T-helper 17 cell (primary cell): ENCODE data around the gene DCST1. TPM values are rescaled to one million over a fixed set of nuclear protein-coding genes. Genes with fewer than 3 reads are reported as not detected.

ENCODE experiments used
- ATAC-seq: fragments of 150-1000 bp; cut with Tn5 transposase; 2 replicates; pipeline ENCODE4 v1.10.0; 2021; ENCODE audit warnings: mild to moderate bottlenecking, moderate library complexity
- DNase-seq, 3 donors: peaks; one replicate each; pipeline versions ENCODE4 v3.0.0 to v3.0.0-alpha.2; 2020 to 2021
- H3K9me3 ChIP-seq: one replicate; pipeline ENCODE4 v1.7.0; 2013; ENCODE audit warnings: low read length, mild to moderate bottlenecking; ENCODE audit not compliant: control insufficient read depth, poor library complexity, severe bottlenecking
- H3K27ac Mint-ChIP-seq: one replicate; pipeline ENCODE4 v1.8.0; 2022; ENCODE audit warnings: mild to moderate bottlenecking, moderate library complexity, mixed read lengths
- H3K27me3 Mint-ChIP-seq: one replicate; pipeline ENCODE4 v1.8.0; 2022; ENCODE audit warnings: mixed read lengths
- H3K36me3 Mint-ChIP-seq: one replicate; pipeline ENCODE4 v1.8.0; 2022; ENCODE audit warnings: low read depth, mixed read lengths
- H3K4me1 Mint-ChIP-seq: one replicate; pipeline ENCODE4 v1.8.0; 2022; ENCODE audit warnings: mild to moderate bottlenecking, mixed read lengths
- H3K4me3 Mint-ChIP-seq: one replicate; pipeline ENCODE4 v1.8.0; 2022; ENCODE audit warnings: mild to moderate bottlenecking, moderate library complexity, mixed read lengths
- total RNA-seq, 4 donors: library from RNA in 2 of 4; stranded (reverse) in 2 of 4; gene quantifications; one replicate each; pipeline ENCODE4 v1.2.3 and lab custom pipeline; 2022 to 2026

The DCST1 gene
- total RNA-seq, 2 donors from 2014 or later = 0.23 to 0.57 TPM

GRCh38 chr1:155064111-155064831, 30.6 kb downstream of the DCST1 start:
- peak overlapping the region; percentile 98 for H3K4me3 Mint-ChIP-seq
- peak overlapping the region; percentile 81 for H3K27ac Mint-ChIP-seq
- no peaks in the 10 kb centered on the region for H3K9me3 ChIP-seq
- H3K4me1 Mint-ChIP-seq = peaks cover 27% of the 10 kb centered on the region
- ATAC-seq (peak; percentile 12), DNase-seq (no peak)
- no peaks in the 10 kb centered on the region for H3K27me3 Mint-ChIP-seq
- H3K36me3 Mint-ChIP-seq = peaks cover 7% of the 10 kb centered on the region

- no peaks in the 10 kb centered on the region for H3K9me3 ChIP-seq
- Mint-ChIP-seq H3K4me3 (peak overlapping the region; percentile 98), H3K4me1 (peaks cover 27% of the 10 kb centered on the region), H3K27me3 (no peaks in the 10 kb centered on the region), H3K27ac (peak overlapping the region; percentile 81), H3K36me3 (peaks cover 7% of the 10 kb centered on the region)
- ATAC-seq (no peak), DNase-seq (no peak)
Observed at GRCh38 chr1:155064832-155065429, 31.3 kb downstream of the DCST1 start.

GRCh38 chr1:155066777-155067176, 33.2 kb downstream of the DCST1 start:
- ATAC-seq (no peak), DNase-seq (no peak)
- Mint-ChIP-seq H3K36me3 (peaks cover 7% of the 10 kb centered on the region), H3K27me3 (no peaks in the 10 kb centered on the region), H3K27ac (no peak overlapping the region), H3K4me3 (no peak overlapping the region), H3K4me1 (peaks cover 29% of the 10 kb centered on the region)
- no peaks in the 10 kb centered on the region for H3K9me3 ChIP-seq

- no peak for ATAC-seq
- H3K27ac Mint-ChIP-seq = no peak overlapping the region
- peaks cover 39% of the 10 kb centered on the region for H3K4me1 Mint-ChIP-seq
Observed at GRCh38 chr1:155068599-155068998, 35.0 kb downstream of the DCST1 start.

GRCh38 chr1:155069551-155070157, 36.0 kb downstream of the DCST1 start:
- no peak overlapping the region for H3K4me3 Mint-ChIP-seq

More at GRCh38 chr1:155068599-155068998, 35.0 kb downstream of the DCST1 start:
- H3K9me3 ChIP-seq = no peaks in the 10 kb centered on the region
- Mint-ChIP-seq H3K36me3 (peaks cover 7% of the 10 kb centered on the region), H3K27me3 (no peaks in the 10 kb centered on the region), H3K4me3 (peak overlapping the region; percentile 12)
- no peak for DNase-seq

GRCh38 chr1:155070158-155070621, 36.6 kb downstream of the DCST1 start:
- ATAC-seq (no peak), DNase-seq (no peak)
- Mint-ChIP-seq H3K4me3 (peak overlapping the region; percentile 66), H3K36me3 (peaks cover 7% of the 10 kb centered on the region), H3K27me3 (no peaks in the 10 kb centered on the region), H3K4me1 (peaks cover 36% of the 10 kb centered on the region), H3K27ac (no peak overlapping the region)
- H3K9me3 ChIP-seq = no peaks in the 10 kb centered on the region

More at GRCh38 chr1:155069551-155070157, 36.0 kb downstream of the DCST1 start:
- peaks cover 7% of the 10 kb centered on the region for H3K36me3 Mint-ChIP-seq
- no peaks in the 10 kb centered on the region for H3K27me3 Mint-ChIP-seq
- peaks cover 37% of the 10 kb centered on the region for H3K4me1 Mint-ChIP-seq
- no peak overlapping the region for H3K27ac Mint-ChIP-seq
- no peaks in the 10 kb centered on the region for H3K9me3 ChIP-seq
- no peak for ATAC-seq
- no peak for DNase-seq

- ATAC-seq (peak; percentile 99), DNase-seq (peak; percentile 63 to 68 (median 68))
- Mint-ChIP-seq H3K27ac (no peak overlapping the region), H3K36me3 (peaks cover 7% of the 10 kb centered on the region), H3K4me1 (peaks cover 36% of the 10 kb centered on the region), H3K4me3 (peak overlapping the region; percentile 66), H3K27me3 (no peaks in the 10 kb centered on the region)
- H3K9me3 ChIP-seq = no peaks in the 10 kb centered on the region
Observed at GRCh38 chr1:155070721-155071569, 37.3 kb downstream of the DCST1 start.

GRCh38 chr1:155071701-155072100, 38.1 kb downstream of the DCST1 start:
- no peak for DNase-seq
- Mint-ChIP-seq H3K27ac (no peak overlapping the region), H3K4me1 (peaks cover 33% of the 10 kb centered on the region), H3K36me3 (peaks cover 6% of the 10 kb centered on the region), H3K4me3 (peak overlapping the region; percentile 66), H3K27me3 (no peaks in the 10 kb centered on the region)
- no peaks in the 10 kb centered on the region for H3K9me3 ChIP-seq
- ATAC-seq = no peak

GRCh38 chr1:155072531-155073289, 39.1 kb downstream of the DCST1 start:
- H3K9me3 ChIP-seq = no peaks in the 10 kb centered on the region
- peaks cover 33% of the 10 kb centered on the region for H3K4me1 Mint-ChIP-seq
- peaks cover 2% of the 10 kb centered on the region for H3K27me3 Mint-ChIP-seq
- peak overlapping the region; percentile 69 for H3K4me3 Mint-ChIP-seq
- peaks cover 3% of the 10 kb centered on the region for H3K36me3 Mint-ChIP-seq
- H3K27ac Mint-ChIP-seq = peak overlapping the region; percentile 41
- DNase-seq = no peak
- ATAC-seq = no peak

GRCh38 chr1:155073377-155074242, 40.0 kb downstream of the DCST1 start:
- peaks cover under 1% of the 10 kb centered on the region for H3K36me3 Mint-ChIP-seq
- DNase-seq (no peak), ATAC-seq (no peak)
- no peaks in the 10 kb centered on the region for H3K9me3 ChIP-seq
- no peak overlapping the region for H3K27ac Mint-ChIP-seq
- peaks cover 32% of the 10 kb centered on the region for H3K4me1 Mint-ChIP-seq
- peaks cover 5% of the 10 kb centered on the region for H3K27me3 Mint-ChIP-seq
- no peak overlapping the region for H3K4me3 Mint-ChIP-seq

- Mint-ChIP-seq H3K4me3 (no peak overlapping the region), H3K36me3 (no peaks in the 10 kb centered on the region), H3K4me1 (peaks cover 39% of the 10 kb centered on the region), H3K27me3 (peaks cover 12% of the 10 kb centered on the region), H3K27ac (peak overlapping the region; percentile 56)
- no peak for DNase-seq
- ATAC-seq = no peak
- H3K9me3 ChIP-seq = no peaks in the 10 kb centered on the region
Observed at GRCh38 chr1:155075535-155075934, 41.9 kb downstream of the DCST1 start.
